GM11168 (cell line): ENCODE results near the gene OVCA2.

Experiments used
- in situ Hi-C: fragments of 300-500 bp; cut with MboI; formaldehyde crosslinking; loops from one replicate; pipeline ENCODE4 v1.12.0; 2022; ENCODE audit warnings: low sequenced_read_pairs; ENCODE audit not compliant: unreplicated experiment

Gene OVCA2

GRCh38 chr17:2013220-2013993 lies 28.4 kb upstream of the OVCA2 start:
- in situ Hi-C loops, result loop anchor here (10.0 kb wide), 1 partner anchor 99 kb away; no protein-coding TSS in a partner anchor

- in situ Hi-C loops, result loop anchor here (10.0 kb wide), 1 partner anchor 99 kb away; no protein-coding TSS in a partner anchor
Measured at GRCh38 chr17:2013994-2014317, 27.9 kb upstream of the OVCA2 start.

GRCh38 chr17:2015314-2015713 lies 26.5 kb upstream of the OVCA2 start:
- in situ Hi-C loops, result loop anchor here (10.0 kb wide), 1 partner anchor 101 kb away; no protein-coding TSS in a partner anchor

GRCh38 chr17:2016494-2016893 lies 25.3 kb upstream of the OVCA2 start:
- in situ Hi-C loops, result loop anchor here (10.0 kb wide), 1 partner anchor 102 kb away; no protein-coding TSS in a partner anchor

DNA sequence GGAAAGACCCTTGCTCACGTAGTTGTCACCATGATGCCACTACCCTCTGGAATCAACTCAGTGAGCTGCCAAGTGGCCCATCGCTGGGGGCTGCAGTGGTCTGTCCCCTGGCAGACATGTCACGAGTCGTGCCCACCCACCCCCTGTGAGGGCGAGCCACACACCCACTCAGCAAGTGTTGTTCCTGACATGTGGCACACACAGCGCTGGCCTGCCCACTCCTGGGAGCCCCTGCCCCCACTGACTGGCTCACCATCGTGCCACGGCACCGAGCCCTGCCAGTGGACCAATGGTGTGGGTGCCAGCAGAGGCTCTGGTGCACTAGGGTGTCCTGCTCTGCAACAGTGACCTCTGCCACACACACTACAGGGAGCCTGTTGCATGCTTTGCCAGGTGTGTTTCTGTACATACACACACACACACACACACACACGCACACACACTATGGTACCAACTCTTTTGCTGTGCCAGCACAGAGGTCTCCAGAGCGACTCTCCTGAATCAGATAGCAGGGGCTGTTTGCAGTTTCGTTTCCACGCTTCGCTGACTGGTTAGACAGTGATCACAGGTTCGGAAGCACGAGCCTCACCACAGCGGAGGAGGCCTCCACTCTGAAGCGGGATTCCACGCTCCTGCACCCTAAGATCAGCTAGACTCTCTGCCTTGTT lies 24.4 kb upstream of the OVCA2 start:
- in situ Hi-C loops, result loop anchor here (10.0 kb wide), 1 partner anchor 103 kb away; no protein-coding TSS in a partner anchor

DNA sequence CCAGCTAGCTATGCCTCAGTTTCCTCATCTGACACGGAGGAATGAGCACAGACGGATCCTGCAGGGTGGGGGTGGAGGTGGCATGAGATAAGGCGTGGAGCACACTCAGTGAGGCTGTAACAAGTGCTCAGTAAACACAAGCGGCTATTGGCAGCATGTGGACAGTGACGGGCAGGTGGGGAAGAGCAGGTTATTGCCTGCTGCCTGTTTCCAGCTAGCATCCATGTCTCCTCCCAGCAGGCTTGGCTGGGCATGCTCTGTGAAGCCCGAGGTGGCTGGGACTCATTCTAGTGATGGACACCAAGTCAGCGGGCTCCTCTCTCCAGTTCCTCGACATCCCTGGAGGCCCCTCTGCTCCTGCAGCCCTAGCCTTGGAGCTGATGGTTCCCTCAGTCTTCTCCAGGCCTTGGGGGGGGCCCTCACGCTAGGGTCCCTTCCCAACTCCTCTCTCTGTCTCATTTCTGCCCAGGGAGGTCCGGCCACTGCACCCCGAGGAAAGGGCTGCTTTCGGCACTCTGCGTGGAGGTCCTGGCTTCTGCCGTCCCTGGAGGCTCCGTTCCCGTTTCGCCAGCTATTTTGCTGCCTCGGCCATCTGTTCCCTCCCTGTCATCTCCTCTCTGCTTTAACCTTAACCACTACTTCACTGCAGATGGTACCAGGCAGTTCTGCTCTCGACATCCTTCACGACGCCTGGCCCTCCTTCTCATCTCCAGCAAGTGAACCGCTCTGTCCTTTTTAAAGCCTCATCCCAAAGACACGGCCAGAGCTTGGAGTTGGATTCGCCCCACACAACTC lies 22.9 kb upstream of the OVCA2 start:
- in situ Hi-C loops, result loop anchor here (10.0 kb wide), 1 partner anchor 104 kb away; no protein-coding TSS in a partner anchor

- in situ Hi-C loops, result loop anchor here (10.0 kb wide), 1 partner anchor 105 kb away; no protein-coding TSS in a partner anchor
Measured at GRCh38 chr17:2019723-2020122, 22.1 kb upstream of the OVCA2 start.

DNA sequence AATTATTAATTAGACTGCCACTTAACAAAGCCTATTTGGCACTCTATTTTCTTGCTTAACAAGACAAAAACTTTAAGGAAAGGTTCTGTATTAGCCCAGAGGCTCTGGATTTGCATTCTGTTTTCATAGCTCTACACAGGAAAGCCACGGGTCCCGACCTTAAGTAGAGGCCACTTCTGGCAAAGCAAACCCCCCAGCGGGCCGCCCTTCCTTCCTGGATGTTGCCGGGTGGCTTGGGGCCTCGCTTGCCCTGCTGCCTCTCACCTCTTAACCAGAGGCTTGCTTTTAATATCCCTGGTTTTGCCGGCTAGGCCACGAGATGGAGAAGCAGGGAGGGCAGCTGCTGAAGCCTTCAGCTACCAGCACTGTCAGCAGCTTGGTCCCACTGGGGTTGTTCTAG lies 21.1 kb upstream of the OVCA2 start:
- in situ Hi-C loops, result no loop called here

DNA sequence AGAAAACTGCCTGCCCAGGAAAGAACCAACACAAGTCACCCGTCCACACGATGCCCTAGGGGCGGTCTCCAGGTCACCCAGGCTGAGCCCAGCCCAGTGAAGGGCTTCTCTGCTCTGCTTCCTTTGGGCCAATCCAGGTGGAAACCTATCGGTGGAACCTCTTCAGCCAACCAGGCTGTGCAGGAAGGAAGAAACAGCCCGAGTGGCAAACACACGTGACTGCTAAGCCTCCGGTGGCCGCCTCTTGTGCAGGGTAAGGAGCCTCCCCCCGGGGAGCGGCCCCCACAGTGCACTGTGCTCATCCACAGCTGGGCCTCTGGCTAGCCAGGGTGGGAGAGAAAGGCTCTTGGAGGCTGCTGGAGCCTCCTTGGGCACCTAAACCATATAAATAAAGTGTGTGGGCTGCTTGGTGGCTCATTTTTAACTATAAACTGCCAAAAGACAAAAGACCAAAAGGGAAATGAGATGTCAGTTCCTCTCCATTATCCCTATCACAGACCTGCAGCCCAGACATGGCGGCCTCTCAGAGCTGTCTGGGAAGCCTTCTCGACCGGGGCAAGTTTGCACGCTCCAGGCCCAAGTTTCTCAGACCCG lies 19.1 kb upstream of the OVCA2 start:
- in situ Hi-C loops, result no loop called here

- in situ Hi-C loops, result no loop called here
Measured at GRCh38 chr17:2023256-2023655, 18.6 kb upstream of the OVCA2 start.

DNA sequence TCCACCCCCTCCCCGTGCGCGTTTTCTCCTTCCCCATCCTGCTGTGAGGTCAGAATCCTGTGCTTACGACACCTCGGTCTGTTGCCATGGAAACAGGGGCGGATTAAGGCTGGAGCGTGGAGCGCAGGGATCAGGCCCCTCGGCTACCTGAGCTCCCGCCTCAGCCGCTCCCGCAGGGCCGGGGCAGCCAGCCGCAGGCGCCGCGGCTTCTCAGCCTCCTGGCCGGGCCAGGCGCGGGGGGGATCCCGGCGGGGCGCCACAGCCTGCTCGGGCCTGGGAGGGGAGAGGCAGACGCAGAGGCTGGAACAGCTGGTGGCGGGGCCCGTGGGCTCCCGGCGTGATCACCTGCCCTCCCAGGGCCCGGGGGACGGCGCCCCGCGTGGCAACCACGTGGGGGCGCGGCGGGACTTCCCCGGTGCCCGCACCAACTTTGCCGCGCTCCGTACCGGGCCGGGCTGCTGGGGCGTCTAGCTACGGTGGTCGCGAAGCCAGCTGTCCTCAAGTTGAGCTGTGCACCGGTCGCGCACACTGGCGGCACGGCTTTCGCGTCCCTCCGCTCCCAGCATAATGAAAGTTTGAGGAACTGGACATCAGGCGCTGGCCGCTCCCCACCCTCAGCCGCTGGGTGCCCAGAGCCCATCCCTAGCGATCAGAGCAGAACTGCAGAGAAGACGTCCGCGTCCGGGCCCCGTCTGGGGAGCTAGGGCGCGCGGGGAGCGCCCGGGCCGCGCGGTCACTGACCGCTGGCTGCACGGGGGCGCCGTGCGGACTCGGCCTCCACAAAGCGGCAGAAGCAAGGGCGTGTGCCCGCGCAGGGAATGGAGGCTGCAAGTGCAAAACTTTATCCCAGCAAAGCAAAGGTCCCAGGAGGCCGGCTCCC lies 17.9 kb upstream of the OVCA2 start:
- in situ Hi-C loops, result no loop called here

DNA sequence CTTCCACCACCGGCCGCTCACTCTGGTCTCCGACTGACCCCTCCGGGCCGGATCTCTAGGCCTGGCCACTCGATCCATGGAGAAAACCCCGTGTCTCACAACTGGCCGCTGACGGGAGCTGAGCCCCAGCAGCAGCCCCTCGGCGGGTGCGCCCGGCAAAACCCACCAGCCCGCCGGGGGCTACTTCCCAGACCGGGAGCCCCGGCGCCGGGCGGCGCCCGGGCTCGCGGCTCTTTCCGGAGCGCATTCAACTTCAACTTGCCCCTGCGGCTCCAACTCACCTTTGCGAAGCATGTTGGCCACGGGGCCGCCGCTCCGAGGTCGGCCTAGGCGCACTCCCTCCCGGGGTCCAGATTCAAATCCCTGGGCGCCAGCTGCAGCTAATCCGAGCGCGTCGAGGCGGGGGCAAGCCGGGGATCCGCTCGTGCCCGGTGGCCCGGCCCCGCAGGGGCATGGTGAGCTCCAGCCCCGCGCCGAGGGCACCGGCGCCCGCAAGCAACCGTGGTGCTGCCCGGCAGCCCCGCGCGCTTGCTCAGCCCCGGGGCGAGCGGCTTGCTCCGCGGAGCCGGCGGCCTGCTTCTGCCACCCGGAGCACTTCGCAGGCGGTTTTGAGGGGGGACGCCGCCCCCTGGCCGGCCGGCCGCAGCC lies 17.1 kb upstream of the OVCA2 start:
- in situ Hi-C loops, result no loop called here

GRCh38 chr17:2025220-2025621 lies 16.6 kb upstream of the OVCA2 start, which contains the start of gene RTN4RL1:
RTN4RL1 (minus strand) TSS chr17:2025334; CDS start chr17:2024865, 469 bp downstream.
- in situ Hi-C loops, result no loop called here

- in situ Hi-C loops, result no loop called here
Measured at GRCh38 chr17:2025622-2026309, 16.1 kb upstream of the OVCA2 start.

GRCh38 chr17:2027528-2028233 lies 14.1 kb upstream of the OVCA2 start:
- in situ Hi-C loops, result no loop called here

- in situ Hi-C loops, result no loop called here
Measured at GRCh38 chr17:2028234-2028614, 13.6 kb upstream of the OVCA2 start.

DNA sequence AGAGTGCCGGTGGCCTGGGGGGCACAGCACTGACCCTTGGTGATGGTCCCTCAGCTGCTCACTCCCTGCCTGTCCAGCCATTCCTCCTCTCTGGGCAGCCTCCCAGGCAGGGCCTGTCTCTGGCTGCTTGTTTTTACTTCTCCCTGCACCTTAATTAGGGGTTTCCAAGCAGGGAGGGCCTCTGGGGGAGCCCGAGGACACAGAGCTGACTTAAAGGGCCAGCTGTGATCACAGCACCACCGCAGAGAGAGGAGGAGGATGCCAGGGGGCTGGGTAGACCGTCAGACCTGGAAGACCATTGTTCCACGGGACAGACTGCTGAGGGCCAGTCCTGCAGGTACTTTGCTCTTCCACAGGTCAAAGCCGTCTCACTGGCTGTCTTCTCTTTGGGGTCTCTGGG lies 13.1 kb upstream of the OVCA2 start:
- in situ Hi-C loops, result no loop called here
